GM06990 (cell line): ENCODE data around the gene TEX26.
A peak's percentile ranks its signal among the peaks of the same experiment; 100 is the strongest.

Experiments used
- DNase-seq: peaks from one replicate; pipeline ENCODE4 v3.0.0-alpha.2; 2011; ENCODE audit not compliant: insufficient read length; ENCODE audit errors: extremely low read depth
- H3K27me3 ChIP-seq: replicated peaks from 2 replicates; pipeline ENCODE4 v1.6.0; 2011; ENCODE audit warnings: low read length; ENCODE audit not compliant: control insufficient read depth, insufficient read depth
- H3K36me3 ChIP-seq: 2 replicates; pipeline ENCODE4 v1.5.1; 2011; ENCODE audit warnings: low read length; ENCODE audit not compliant: control insufficient read depth, insufficient read depth
- H3K4me3 ChIP-seq: replicated peaks from 2 replicates; pipeline ENCODE4 v1.5.1; 2011; ENCODE audit warnings: low read depth, mild to moderate bottlenecking, control low read depth, low read length
- CTCF ChIP-seq: IDR thresholded peaks from 2 replicates; pipeline ENCODE4 v1.5.1; 2011; ENCODE audit warnings: low read length, control low read depth, mild to moderate bottlenecking, inconsistent platforms; ENCODE audit not compliant: insufficient read depth, poor library complexity, severe bottlenecking

Gene TEX26

GRCh38 chr13:31011901-31012654 is 79.6 kb downstream of the TEX26 start:
- Histone ChIP-seq H3K27me3 (no peaks in the 10 kb centered on the region; the same call in none of the 2 replicates), H3K36me3 (no peaks in the 10 kb centered on the region), H3K4me3 (no peak overlapping the region)
- no peak for TF ChIP-seq CTCF
- DNase-seq = peak; percentile 11

- no peak overlapping the region for H3K4me3 ChIP-seq
- DNase-seq = no peak
These were observed 80.2 kb downstream of the TEX26 start for GRCh38 chr13:31012655-31013024.

GRCh38 chr13:31014456-31014855 is 82.0 kb downstream of the TEX26 start:
- no peak for DNase-seq
- TF ChIP-seq CTCF = no peak
- Histone ChIP-seq H3K27me3 (no peaks in the 10 kb centered on the region; the same call in none of the 2 replicates), H3K36me3 (no peaks in the 10 kb centered on the region), H3K4me3 (no peak overlapping the region)

More at GRCh38 chr13:31012655-31013024, 80.2 kb downstream of the TEX26 start:
- no peak for TF ChIP-seq CTCF
- no peaks in the 10 kb centered on the region; the same call in none of the 2 replicates for H3K27me3 ChIP-seq
- no peaks in the 10 kb centered on the region for H3K36me3 ChIP-seq

- TF ChIP-seq CTCF = no peak
- no peaks in the 10 kb centered on the region; the same call in 1 of the 2 replicates for H3K27me3 ChIP-seq
- no peak for DNase-seq
- H3K36me3 ChIP-seq = no peaks in the 10 kb centered on the region
- H3K4me3 ChIP-seq = no peak overlapping the region
These were observed 82.7 kb downstream of the TEX26 start for GRCh38 chr13:31015199-31015598.

- H3K36me3 ChIP-seq = no peaks in the 10 kb centered on the region
- H3K4me3 ChIP-seq = no peak overlapping the region
- no peaks in the 10 kb centered on the region; the same call in 1 of the 2 replicates for H3K27me3 ChIP-seq
- TF ChIP-seq CTCF = no peak
- no peak for DNase-seq
These were observed 84.2 kb downstream of the TEX26 start for GRCh38 chr13:31016342-31017325.
